Stimulated activated CD4-positive, alpha-beta T cell treated with anti-CD3 and anti-CD28 coated beads, Interleukin-4, amount 100 ng/mL, for 48 hours (primary cell): ENCODE measurements around the gene NOS1.
"Not testable (repeated sequence)": the region's sequence is repeated elsewhere in the genome, so short reads cannot be mapped to it uniquely, and the experiment has no call there.

Experiments used
- DNase-seq, 2 donors: peaks; one replicate each; pipeline ENCODE4 v3.0.0-alpha.2; 2020; ENCODE audit warnings: low read depth in 2 of 2

NOS1 gene

GRCh38 chr12:117209626-117210025, 151.8 kb downstream of the NOS1 start:
- no peak for DNase-seq

GRCh38 chr12:117208811-117209455, 152.5 kb downstream of the NOS1 start:
- no peak for DNase-seq

- no peak for DNase-seq
Measured at GRCh38 chr12:117208206-117208605, 153.2 kb downstream of the NOS1 start.

GRCh38 chr12:117207675-117208074, 153.8 kb downstream of the NOS1 start:
- DNase-seq = no peak

- no peak for DNase-seq
Measured at GRCh38 chr12:117202556-117202955, 158.9 kb downstream of the NOS1 start.

- DNase-seq = no peak
Measured at GRCh38 chr12:117202033-117202432, 159.4 kb downstream of the NOS1 start.

GRCh38 chr12:117199956-117200744, 161.3 kb downstream of the NOS1 start:
- DNase-seq = not testable (repeated sequence)

- not testable (repeated sequence) for DNase-seq
Measured at GRCh38 chr12:117196334-117196733, 165.1 kb downstream of the NOS1 start.

GRCh38 chr12:117195027-117195426, 166.4 kb downstream of the NOS1 start:
- DNase-seq = not testable (repeated sequence)

GRCh38 chr12:117193903-117194302, 167.5 kb downstream of the NOS1 start:
- no peak for DNase-seq

GRCh38 chr12:117192581-117192980, 168.8 kb downstream of the NOS1 start:
- not testable (repeated sequence) for DNase-seq

- no peak for DNase-seq
Measured at GRCh38 chr12:117192057-117192456, 169.4 kb downstream of the NOS1 start.

GRCh38 chr12:117190210-117190781, 171.1 kb downstream of the NOS1 start, which contains the start of gene FBXO21:
TSS of gene FBXO21 (minus strand) at chr12:117190470. CDS start at chr12:117190456, 14 bp downstream.
- peak; percentile 84 to 90 for DNase-seq

- peak; percentile 12 to 17 for DNase-seq
Measured at GRCh38 chr12:117189725-117190209, 171.7 kb downstream of the NOS1 start.

- no peak for DNase-seq
Measured at GRCh38 chr12:117188961-117189724, 172.3 kb downstream of the NOS1 start.

GRCh38 chr12:117188121-117188665, 173.2 kb downstream of the NOS1 start:
- no peak for DNase-seq

- DNase-seq = no peak
Measured at GRCh38 chr12:117187421-117187820, 174.0 kb downstream of the NOS1 start.

GRCh38 chr12:117182866-117183265, 178.6 kb downstream of the NOS1 start:
- DNase-seq = no peak

- DNase-seq = not testable (repeated sequence)
Measured at GRCh38 chr12:117181468-117181843, 180.0 kb downstream of the NOS1 start.

- no peak for DNase-seq
Measured at GRCh38 chr12:117180758-117181467, 180.5 kb downstream of the NOS1 start.

GRCh38 chr12:117178745-117179144, 182.7 kb downstream of the NOS1 start:
- no peak for DNase-seq
